Activated CD4-positive, alpha-beta T cell treated with anti-CD3 and anti-CD28 coated beads, Interleukin-2, amount 50 U/mL, for 48 hours (primary cell): Measurements from ENCODE around the gene TUSC2.
"Not testable (repeated sequence)": the region's sequence is repeated elsewhere in the genome, so short reads cannot be mapped to it uniquely, and the experiment has no call there.

Experiments
- DNase-seq, 2 experiments: peaks; one replicate each; pipeline ENCODE4 v3.0.0-alpha.2; 2020

Gene TUSC2

DNA sequence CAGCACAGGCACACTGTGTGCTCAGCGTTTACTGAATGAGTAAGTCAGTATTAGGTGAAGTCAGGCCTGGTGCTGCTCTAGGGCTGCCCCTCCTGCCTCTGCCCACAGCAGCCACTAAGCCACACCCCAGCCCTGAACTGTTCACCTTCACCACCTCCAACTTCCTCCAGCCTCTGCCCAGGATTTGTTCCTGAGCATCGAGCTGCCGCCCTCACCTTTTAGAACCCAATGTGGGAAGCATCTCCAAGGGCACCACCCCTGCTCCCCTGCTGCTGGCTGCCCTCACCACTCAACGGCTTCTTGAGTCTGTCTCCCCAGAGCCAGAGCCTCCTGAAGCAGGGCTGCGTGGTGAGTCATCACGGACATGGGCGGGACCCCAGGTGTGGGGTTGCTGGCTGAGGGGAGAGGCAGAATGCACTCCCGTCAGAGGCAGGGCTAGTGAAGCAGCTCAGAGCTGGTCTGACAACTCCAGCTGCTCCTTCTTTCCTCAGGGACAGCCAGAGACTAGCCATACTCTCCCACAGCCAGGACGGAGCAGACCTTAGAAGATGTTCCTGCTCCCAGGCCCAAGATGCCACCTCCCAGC is 11.3 kb downstream of the TUSC2 start:
- peak; percentile 57 to 62 for DNase-seq

DNA sequence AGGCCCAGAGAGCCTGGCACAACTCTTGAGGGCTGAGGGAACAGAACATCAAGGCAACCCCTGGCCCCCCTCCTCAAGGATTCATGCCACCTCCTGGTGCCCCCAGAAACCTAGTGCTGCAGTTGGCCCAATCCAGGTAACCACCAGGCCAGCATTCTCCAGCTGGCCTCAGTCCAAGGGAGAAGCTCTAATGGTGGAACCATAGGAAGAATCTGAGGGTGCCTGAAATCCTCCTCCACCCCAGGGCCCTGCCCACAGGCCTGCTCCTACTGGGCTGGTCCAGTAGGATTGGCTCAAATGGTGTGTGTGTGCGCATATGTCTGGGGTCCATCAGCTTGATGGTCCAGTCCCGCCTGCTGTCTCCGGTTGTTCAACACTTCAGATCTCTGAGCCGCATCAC is 13.2 kb downstream of the TUSC2 start:
- DNase-seq = no peak

DNA sequence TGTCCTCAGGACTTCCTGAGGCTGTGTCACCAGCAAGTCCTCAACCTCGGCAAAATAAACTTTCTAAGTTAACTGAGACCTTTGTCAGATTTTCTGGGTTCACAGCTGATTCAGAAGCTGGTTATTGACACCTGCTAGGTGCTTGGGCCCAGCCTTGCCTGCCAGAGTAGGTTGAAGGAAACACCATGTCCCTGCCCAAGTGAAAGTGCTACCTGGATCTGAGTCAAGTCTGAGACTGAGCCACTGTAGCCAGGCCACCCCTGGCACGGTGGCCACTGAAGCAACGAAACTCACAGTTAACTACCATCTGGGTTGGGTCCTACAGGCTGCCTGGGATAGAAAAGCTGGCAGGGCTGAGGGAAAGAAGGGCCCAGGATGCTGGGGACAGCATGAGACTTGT is 13.7 kb downstream of the TUSC2 start:
- DNase-seq = no peak

DNA sequence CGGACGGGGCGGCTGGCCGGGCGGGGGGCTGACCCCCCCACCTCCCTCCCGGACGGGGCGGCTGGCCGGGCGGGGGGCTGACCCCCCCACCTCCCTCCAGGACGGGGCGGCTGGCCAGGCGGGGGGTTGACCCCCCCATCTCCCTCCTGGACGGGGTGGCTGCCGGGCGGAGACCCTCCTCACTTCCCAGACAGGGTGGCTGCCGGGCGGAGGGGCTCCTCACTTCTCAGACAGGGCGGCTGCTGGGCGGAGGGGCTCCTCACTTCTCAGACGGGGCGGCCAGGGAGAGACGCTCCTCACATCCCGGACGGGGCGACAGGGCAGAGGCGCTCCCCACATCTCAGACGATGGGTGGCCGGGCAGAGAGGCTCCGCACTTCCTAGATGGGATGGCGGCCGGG is 16.0 kb downstream of the TUSC2 start:
- not testable (repeated sequence) for DNase-seq

DNA sequence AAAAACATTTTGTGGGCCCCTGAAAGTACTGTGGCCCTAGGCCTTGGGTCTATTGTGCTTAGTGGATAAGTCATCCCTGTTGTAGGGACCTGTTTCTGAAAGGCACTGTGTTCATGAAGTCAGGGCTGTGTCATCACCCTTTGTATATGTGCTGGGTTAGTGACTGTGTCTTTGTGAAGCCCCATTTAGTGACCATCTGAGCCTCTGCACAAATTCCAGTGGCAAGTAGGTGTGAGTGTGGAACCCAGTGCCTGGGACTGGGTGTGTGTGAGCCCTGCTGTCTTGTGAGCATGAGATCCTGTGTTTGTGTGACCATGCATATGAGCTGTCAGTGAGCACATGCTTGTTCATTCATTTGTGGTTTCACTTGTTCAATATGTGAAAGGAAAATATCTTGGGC is 23.4 kb downstream of the TUSC2 start:
- DNase-seq = no peak

DNA sequence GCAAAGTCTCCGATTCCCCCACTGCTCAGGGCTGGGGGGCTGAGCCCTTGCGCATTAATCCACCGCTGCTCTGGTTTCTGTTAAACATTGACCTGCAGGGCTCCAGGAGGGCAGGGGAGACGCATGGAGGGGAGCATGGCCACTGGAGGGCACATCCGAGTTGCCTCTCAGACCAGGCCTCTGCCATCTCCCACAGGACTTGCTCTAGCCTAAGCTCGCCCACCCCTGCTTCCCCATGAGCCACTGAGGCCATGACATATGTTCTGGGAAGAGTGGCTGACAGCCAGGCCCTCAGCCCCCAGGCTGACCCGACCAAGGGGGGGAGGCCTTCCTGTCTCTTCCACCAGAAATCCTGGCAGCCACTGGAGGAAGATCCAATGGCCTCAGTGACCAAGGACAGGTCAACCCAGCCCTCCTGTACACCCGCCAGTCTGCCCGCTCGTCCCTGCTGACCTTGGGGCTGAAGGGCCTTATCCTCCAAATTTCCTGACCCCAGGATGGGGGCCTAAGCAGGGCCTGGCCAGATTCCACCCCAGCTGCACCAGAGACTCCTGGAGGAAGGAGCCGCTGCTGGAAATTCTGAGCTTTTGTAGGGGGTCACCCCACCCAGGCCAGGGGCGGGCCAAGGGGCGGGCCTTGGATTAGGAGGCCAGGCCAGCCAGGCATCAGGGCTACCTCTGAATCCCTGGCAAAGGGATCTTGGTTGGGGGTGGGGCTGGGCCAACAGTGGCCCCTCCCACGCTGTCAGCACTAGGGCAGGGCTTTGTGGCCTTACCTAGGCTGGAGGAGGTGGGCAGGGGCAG is 24.8 kb downstream of the TUSC2 start, which contains the start of gene HYAL1:
TSS of gene HYAL1 (minus strand) at position 562 of the 803 bp plus-strand sequence. CDS start 618 bp downstream, outside the sequence.
- no peak for DNase-seq

DNA sequence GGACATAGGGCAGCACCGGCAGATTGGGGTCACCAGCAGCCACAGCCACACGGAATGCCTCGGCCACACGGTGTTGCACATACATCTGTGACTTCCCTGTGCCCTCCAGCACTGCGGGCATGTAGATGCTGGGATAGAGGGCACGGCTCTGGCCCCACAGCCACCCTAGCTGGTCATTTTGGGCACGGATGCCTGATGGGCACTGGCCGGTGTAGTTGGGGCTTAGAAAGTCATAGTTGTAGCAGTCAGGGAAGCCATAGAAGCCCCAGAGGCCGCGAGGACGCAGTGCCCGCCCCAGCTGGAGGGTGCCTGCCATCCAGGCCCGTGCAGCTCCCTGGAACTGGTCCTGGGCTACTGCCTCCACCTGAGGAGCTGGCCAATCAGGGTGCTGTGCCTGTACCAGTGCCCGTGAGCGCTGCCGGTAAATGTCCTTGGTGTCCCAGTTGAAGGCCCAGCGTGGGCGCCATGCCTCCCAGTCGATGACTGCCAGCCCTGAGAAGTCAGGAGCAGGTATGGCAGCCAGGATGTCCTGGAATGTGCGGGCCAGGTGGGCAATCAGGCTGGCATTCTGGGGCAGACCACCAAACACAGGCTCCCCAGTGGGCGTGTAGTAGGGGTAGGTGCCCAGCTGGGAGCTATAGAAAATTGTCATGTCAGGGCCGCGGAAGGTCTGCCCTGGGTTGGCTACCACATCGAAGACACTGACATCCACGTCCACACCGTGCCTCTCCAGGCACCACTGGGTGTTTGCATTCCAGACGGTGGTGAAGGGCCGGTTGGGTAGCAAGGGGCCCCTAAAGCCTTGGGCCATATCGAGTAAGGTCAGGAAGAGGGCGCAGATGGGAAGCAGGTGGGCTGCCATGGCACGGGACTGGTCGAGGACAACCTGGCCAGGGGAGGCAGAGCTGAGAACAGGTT is 25.7 kb downstream of the TUSC2 start:
- no peak for DNase-seq

DNA sequence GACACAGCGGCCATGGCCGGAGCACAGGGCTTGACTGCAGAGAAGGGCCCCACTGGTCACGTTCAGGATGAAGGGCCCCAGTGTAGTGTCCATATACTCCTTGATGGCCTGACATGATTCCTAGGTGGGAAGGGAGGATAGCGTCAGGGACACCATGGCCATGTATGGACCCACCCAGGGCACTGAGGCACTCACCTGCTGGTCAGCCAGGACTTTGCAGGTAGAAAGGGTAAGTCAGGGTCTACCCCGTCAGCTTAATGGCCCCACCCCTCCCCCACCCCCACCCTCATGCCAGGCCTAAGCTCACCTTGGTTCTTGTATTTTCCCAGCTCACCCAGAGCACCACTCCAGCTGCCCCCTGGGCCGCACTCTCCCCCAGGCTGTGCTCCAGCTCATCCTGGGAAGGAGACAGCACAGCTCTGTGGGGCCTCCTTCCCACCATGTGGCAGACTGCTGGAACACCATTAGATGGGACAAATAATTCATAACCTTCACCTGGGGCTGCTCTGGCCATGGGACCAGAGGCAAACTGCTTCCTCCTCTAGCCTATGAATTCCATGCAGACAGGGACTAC is 27.3 kb downstream of the TUSC2 start:
- DNase-seq = no peak

DNA sequence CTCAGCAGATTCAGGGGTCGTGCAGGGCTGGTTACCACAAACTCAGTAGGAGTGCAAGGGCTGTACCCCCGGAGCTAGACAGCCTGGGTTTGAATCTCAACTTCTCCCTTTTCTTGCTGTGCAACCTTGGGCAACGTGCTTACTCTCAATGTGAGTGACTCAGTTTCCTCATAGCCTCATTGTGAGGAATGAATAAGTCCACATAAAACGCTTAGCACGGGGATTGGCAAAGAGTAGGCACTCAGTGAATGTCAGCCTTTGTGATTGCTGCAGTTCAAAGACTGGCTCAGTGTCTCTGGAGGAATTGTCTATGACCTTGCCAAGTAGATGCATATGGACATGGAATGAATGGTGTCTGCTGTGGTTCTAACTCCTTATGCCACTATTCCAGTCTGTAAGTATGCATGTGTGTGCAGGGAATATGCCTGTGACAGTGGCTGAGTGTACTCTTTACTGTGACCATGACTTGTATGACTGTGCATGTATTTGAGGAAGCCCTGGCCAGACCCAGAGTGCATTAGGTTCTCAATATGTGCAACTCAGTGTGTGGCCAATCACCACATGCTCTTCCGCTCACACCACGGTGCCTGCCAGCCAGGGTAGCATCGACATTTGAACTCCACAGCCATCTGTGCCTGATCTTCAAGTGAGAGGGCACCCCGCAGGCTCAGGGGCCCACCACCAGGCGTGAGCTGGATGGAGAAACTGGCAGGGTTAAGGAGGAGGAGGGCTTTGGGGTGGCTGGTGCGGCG is 27.9 kb downstream of the TUSC2 start:
- no peak for DNase-seq

DNA sequence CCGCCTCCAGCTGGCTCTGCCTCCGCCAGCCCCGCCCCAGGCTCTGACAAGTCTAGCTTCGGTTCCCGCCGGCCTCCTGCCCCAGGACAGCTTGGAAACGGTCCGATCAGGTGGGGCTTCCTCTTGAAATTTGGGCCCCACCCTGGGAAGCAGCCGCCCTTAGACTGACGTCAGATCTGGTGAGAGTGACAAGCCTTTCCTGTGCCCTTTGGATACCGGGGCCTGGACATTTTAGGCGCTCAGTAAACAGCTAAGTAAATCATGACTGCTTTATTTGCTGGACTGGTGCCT is 28.4 kb downstream of the TUSC2 start:
- DNase-seq = no peak

DNA sequence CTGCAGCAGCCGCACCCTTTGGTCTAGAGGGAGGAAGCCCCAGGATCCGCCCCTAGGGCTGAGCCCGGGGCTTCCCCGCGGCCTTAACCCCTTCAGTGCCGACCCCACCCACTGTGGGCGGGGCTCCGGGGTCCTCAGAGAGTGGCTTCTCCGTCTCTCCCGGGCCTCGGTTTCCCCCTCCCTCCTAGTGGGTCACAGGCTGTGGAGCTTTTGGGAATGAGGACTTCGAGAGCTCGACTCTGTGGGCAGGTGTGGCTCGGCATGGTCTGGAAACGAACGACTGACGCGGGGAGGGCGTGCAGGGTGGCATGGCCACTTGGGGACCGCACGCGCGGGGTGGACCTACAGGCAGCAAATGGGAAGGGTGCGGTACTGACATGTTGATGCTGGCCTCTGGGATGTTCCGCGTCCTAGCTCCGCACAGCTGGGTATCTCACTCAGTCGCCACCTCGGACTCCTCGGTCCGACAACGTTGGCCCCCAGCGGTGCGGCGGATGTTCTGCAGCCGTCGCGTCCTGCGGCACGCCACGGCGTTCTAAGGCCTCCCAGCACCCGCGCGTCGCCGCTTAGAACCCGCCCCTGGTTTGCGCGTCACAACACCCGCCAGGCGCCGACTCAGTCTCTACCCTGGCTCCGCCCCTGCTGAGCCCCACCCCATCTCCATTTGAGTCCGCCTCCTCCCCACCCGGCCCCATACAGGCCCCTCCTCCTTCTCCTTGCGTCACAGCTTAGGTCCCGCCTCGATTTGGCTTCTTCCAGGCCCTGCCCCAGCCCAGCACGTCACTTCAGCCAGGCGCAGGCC is 29.0 kb downstream of the TUSC2 start, which contains the start of the genes HYAL3 and NAA80:
TSS of gene HYAL3 (minus strand) at position 570 of the 802 bp plus-strand sequence. CDS start 3,803 bp downstream, outside the sequence.
TSS of gene NAA80 (minus strand) at position 570 of the 802 bp plus-strand sequence. CDS start 1,942 bp downstream, outside the sequence.
- peak; percentile 100 for DNase-seq

DNA sequence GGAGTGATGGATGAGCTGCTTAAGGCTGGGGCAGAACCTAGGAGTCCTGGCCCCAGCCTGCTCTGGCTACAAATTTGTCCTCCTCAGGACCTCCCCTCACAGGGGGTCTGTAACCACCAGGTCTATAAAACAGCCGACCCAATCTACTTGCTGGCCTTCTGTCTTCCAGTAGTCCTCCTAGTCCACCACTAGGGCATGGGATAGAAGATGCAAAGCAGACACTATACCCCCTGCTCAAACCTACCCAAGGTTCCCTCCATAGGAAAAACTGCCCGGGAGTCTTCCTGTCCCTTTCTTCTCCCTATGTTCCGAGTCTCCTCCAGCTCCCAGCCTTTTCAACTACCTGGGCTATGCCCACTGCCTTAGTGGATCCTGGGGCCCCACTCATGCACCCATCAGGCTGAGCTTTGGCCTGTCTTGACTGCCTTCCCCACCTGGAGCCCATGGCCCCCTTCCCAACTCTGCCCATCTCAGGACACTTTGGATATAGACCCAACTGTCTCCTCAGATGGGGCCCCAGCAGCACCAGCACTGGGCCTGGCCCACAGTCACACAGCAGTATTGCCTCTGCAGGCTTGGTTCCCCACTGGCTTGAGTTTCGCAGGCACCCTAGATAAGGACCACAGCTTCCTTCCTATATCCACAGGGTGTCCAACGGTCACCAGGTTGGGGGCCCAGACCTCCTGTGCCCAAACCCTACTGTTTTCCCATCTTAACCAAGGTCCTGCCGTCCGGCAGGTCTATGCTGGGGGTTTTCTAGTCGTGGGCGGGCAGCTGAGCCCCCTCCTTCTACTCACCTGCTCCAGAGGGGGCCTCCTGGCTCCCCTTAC is 29.9 kb downstream of the TUSC2 start:
- DNase-seq = no peak

DNA sequence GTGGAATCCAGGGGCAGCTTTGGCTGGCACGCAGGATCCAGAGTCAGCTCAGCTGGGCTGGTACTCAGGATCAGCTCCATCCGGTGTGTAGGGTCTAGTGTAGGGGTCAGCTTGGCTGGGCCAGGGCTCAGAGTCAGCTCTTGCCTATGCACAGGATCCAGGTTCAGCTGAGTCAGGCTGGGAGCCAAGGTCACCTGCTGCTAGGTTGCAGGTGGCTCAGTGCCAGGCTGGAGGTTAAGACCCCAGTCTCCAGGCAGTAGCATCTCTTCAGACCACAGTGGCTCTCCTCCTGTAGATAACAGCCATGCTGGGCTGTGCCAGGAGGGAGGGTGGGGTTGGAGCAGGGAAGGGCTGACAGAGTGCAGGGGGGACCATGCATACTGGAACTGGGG is 30.6 kb downstream of the TUSC2 start:
- no peak for DNase-seq

DNA sequence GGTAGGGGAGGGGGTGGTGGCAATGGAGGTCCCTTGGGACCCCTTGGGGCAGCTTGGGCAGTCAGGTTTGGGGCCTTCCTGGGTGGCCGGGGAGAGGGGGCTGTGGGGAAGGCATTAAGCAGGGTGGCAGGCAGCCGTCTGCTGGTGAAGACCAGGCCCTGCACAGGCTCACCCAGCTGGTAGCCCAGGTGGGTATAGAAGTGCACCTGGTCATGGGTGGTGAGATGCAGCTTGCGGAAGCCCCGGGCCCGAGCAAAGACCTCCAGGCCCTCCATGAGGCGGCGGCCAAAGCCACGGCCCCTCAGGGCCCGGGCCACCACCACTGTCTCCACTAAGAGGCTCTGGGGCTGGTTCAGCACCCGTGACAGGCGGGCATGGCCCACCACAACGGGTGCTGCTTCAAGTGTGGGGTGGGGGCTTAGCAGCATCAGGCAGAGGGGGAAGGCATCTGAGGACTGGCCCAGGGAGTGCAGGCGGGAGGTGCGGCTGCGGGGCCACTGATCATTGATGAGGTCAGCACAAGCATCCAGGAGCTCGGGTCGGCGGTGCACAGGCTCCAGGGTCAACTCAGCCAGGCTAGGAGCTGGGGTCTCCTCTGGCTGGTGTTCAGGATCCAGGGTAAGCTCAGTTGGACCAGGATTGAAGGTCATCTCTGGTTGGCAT is 31.2 kb downstream of the TUSC2 start:
- DNase-seq = no peak

DNA sequence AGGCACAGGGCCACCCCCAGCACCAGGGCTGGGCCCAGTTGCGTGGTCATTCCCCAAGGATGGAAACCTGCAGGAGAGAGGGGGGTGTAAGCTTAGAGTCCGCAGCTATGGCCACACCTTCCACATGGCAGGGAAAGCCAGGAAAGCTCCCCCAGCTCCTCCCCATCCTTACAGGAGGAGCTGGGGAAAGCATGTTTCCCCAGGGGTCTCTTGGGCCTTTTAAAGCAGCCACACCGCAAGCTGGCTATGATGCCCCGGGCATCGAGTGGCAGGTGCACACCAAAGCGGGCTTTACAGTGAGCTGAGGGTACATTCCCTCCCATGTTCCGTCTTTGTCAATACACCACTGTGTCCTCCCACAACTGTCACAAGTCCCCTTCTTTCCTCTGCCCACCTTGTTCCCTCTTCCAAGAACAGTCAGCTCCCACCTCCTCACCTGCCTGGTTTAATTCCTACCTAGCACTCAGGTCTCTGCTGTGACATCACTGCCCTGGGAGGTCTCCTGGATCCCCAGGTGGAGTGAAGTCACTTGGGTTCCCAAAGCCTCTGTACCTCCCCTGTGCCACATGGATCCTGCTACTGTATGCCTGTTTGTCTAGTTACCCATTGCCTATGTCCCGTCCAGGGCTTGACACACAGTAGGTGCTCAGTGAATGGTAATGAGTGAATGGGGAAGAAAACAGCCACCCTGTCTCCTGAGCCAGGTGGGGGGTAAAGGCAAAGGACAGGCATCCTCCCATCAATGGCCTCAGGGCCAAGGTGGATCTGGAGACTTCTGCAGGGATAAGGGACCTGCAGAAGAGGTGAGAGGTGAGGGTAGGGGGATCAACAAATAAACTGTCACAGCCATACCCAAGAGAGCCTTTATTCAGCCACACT is 32.2 kb downstream of the TUSC2 start:
- DNase-seq = no peak

DNA sequence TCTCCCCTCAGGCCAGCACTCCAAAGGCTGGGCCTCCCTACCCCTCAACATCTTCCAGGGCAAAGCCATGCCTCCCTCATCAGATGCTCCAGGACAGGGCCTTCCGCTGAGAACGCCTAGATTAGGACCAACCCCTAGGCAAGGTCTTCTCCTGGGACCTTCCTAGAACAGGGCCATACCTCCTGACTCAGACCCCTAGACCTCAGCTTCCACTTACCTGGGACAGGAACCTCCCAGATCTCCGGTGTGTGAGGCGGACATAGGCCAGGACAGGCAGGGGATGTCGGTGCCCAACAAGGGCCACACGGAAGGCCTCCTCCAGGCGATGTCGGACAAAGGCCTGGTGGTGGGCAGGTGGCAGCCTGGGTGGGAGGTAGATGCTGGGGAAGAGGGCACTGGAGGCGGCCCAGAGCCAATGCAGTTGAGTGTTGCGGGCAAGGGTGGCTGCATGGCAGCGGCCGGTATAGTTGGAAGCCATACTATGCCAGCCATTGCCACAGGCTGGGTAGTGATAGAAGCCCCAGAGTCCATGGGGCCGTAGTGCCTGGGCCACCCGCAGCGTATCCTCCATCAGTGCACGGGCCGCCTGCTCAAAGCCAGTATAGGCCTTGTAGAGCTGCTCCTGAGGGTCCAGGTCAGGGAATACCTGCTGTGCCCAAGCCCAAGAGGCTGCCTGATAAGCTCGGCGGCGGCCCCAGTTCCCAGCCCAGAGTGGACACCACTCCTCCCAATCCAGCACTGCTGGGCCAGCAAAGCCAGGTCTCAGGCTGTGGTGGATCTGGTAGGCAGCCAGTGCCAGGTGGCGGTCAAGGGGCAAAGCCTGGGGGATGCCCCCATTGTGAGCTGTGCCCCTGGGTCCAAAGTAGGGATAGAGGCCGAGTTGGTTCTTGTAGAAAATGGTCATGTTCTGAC is 33.3 kb downstream of the TUSC2 start:
- DNase-seq = no peak

DNA sequence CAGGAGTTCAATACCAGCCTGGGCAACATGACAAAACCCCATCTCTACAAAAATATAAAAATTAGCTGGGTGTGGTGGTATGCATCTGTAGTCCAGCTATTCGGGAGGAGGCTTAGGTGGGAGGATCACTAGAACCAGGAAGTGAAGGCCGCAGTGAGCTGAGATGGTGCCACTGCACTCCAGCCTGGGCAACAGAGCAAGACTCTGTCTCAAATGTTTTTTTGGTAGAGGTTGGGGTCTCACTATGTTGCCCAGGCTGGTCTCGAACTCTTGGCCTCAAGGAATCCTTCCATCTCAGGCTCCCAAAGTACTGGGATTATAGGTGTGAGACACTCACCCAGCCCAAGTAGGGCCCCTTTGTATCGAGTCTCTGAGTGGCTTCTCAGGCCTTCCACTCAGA is 33.9 kb downstream of the TUSC2 start:
- no peak for DNase-seq
